Muscle of leg (tissue), 11 donors: ENCODE results near the gene SFTPA2. TPM values are rescaled to one million over a fixed set of nuclear protein-coding genes. Genes with fewer than 3 reads are reported as not detected.
A peak's percentile ranks its signal among the peaks of the same experiment; 100 is the strongest.
"Not testable (repeated sequence)": the region's sequence is repeated elsewhere in the genome, so short reads cannot be mapped to it uniquely, and the experiment has no call there.

Experiments used
- DNase-seq: peaks from one replicate; pipeline ENCODE4 v3.0.0; 2013
- H3K27ac ChIP-seq: one replicate; pipeline ENCODE4 v1.5.1; 2013; ENCODE audit warnings: mild to moderate bottlenecking, low read length, control low read depth
- H3K27me3 ChIP-seq: one replicate; pipeline ENCODE4 v1.6.1; 2013; ENCODE audit warnings: low read length; ENCODE audit not compliant: control insufficient read depth, insufficient read depth
- H3K36me3 ChIP-seq: one replicate; pipeline ENCODE4 v1.6.1; 2013; ENCODE audit warnings: low read length; ENCODE audit not compliant: control insufficient read depth, insufficient read depth
- H3K4me1 ChIP-seq: one replicate; pipeline ENCODE4 v1.6.1; 2013; ENCODE audit warnings: low read length; ENCODE audit not compliant: control insufficient read depth, insufficient read depth
- H3K4me3 ChIP-seq: one replicate; pipeline ENCODE4 v1.5.1; 2013; ENCODE audit warnings: low read length, control low read depth
- H3K9me3 ChIP-seq: replicated peaks from 2 replicates; pipeline ENCODE4 v1.6.1; 2013; ENCODE audit warnings: low read depth, low read length; ENCODE audit not compliant: control insufficient read depth
- WGBS: methylation state at CpG from one replicate; pipeline ENCODE4 v1.1.5; 2013; ENCODE audit warnings: missing lambda C conversion rate; ENCODE audit not compliant: insufficient coverage; 5-methylcytosine and 5-hydroxymethylcytosine counted together
- polyA plus RNA-seq, 8 donors: library from polyadenylated mRNA; unstranded; fragments of 120-200 nt; gene quantifications; one replicate each; pipeline versions ENCODE4 v1.2.1 to v1.2.3, GENCODE V29; 2013; ENCODE audit warnings: inconsistent platforms in 1 of 8, low replicate concordance in 1 of 8; ENCODE audit not compliant: insufficient read length in 8 of 8, insufficient read depth in 1 of 8
- total RNA-seq: library from RNA; stranded (reverse); fragments of 120-200 nt; gene quantifications from one replicate; pipeline ENCODE4 v1.2.4, GENCODE V29; 2013

Gene SFTPA2
- total and polyA plus RNA-seq, 9 donors: 0.05 to 0.69 (median 0.06) TPM; not detected in 6

- H3K36me3 ChIP-seq, DNase-seq, H3K27ac ChIP-seq, H3K4me1 ChIP-seq, H3K4me3 ChIP-seq, H3K9me3 ChIP-seq, H3K27me3 ChIP-seq: not testable (repeated sequence)
- WGBS: no CpG with 5 or more reads among the region's 4 CpGs
These were observed 42.6 kb downstream of the SFTPA2 start for GRCh38 chr10:79517567-79517966.

GRCh38 chr10:79516532-79517205 lies 43.5 kb downstream of the SFTPA2 start:
- DNase-seq, H3K36me3 ChIP-seq, H3K9me3 ChIP-seq, H3K27ac ChIP-seq, H3K4me3 ChIP-seq, H3K4me1 ChIP-seq, H3K27me3 ChIP-seq: not testable (repeated sequence)
- WGBS: no CpG with 5 or more reads among the region's 7 CpGs

GRCh38 chr10:79511891-79512583 lies 48.2 kb downstream of the SFTPA2 start, which contains the start of gene EIF5AL1:
EIF5AL1 (plus strand) TSS chr10:79512533; CDS start chr10:79512650, 117 bp downstream.
- H3K4me3 ChIP-seq, H3K27me3 ChIP-seq, H3K9me3 ChIP-seq, H3K27ac ChIP-seq, H3K4me1 ChIP-seq, DNase-seq, H3K36me3 ChIP-seq: not testable (repeated sequence)
- WGBS: no CpG with 5 or more reads among the region's 17 CpGs

GRCh38 chr10:79509934-79510508 lies 50.2 kb downstream of the SFTPA2 start:
- not testable (repeated sequence) for H3K27me3 ChIP-seq, H3K36me3 ChIP-seq, H3K27ac ChIP-seq, H3K4me1 ChIP-seq, DNase-seq, H3K4me3 ChIP-seq, H3K9me3 ChIP-seq
- no CpG with 5 or more reads among the region's 5 CpGs for WGBS

GRCh38 chr10:79509306-79509933 lies 50.8 kb downstream of the SFTPA2 start:
- not testable (repeated sequence) for H3K27ac ChIP-seq, H3K4me3 ChIP-seq, H3K4me1 ChIP-seq, H3K9me3 ChIP-seq, DNase-seq, H3K27me3 ChIP-seq, H3K36me3 ChIP-seq
- no CpG with 5 or more reads among the region's 3 CpGs for WGBS

- no CpG with 5 or more reads among the region's 4 CpGs for WGBS
- not testable (repeated sequence) for DNase-seq, H3K27ac ChIP-seq, H3K4me1 ChIP-seq, H3K9me3 ChIP-seq, H3K4me3 ChIP-seq, H3K27me3 ChIP-seq, H3K36me3 ChIP-seq
These were observed 52.0 kb downstream of the SFTPA2 start for GRCh38 chr10:79508245-79508644.

GRCh38 chr10:79507440-79508167 lies 52.6 kb downstream of the SFTPA2 start:
- H3K9me3 ChIP-seq: no peaks in the 10 kb centered on the region
- no peak overlapping the region for H3K4me3 ChIP-seq
- peak; percentile 51 for DNase-seq
- H3K4me1 ChIP-seq: peaks cover 6% of the 10 kb centered on the region
- no peaks in the 10 kb centered on the region for H3K27me3 ChIP-seq
- 48% methylated on average over 7 of the region's 9 CpGs for WGBS
- no peaks in the 10 kb centered on the region for H3K36me3 ChIP-seq
- H3K27ac ChIP-seq: no peak overlapping the region

Other genes starting within 250 kb of the SFTPA2 start
- 8.3 TPM for gene PPIF, start 212.9 kb downstream of the SFTPA2 start, total RNA-seq
- gene PPIF, start 212.9 kb downstream of the SFTPA2 start, polyA plus RNA-seq: 10 to 100 TPM; 21.4 to 28.6 (median 25.1) TPM
- 25.0 TPM for gene ZCCHC24, start 114.8 kb downstream of the SFTPA2 start, total RNA-seq
- 10 to 100 TPM; 44.8 to 65.5 (median 56.3) TPM for gene ZCCHC24, start 114.8 kb downstream of the SFTPA2 start, polyA plus RNA-seq
- 0.13 TPM for gene EIF5AL1, start 47.9 kb downstream of the SFTPA2 start, total RNA-seq
- gene EIF5AL1, start 47.9 kb downstream of the SFTPA2 start, polyA plus RNA-seq: 1 to 10 TPM in 7 of 8 donors, under 1 TPM in 1; 0.45 to 4.3 (median 1.6) TPM
- gene SFTPA1, start 50.5 kb upstream of the SFTPA2 start, total RNA-seq: not detected
- gene SFTPA1, start 50.5 kb upstream of the SFTPA2 start, polyA plus RNA-seq: 1 to 10 TPM in 1 of 8 donors, not detected in 7; 3.1 TPM
- gene NUTM2B, start 142.8 kb upstream of the SFTPA2 start, total RNA-seq: 0.75 TPM
- 1 to 10 TPM; 1.3 to 2.8 (median 2.0) TPM for gene NUTM2B, start 142.8 kb upstream of the SFTPA2 start, polyA plus RNA-seq